GM12878 (cell line): ENCODE data around the gene TEX51. TPM values are rescaled to one million over a fixed set of nuclear protein-coding genes. Genes with fewer than 3 reads are reported as not detected.

Experiments used
- ATF2 ChIP-seq: IDR thresholded peaks from 2 replicates; pipeline ENCODE4 v1.6.1; 2012; ENCODE audit warnings: low read length, inconsistent platforms
- BACH1 ChIP-seq: fragments of 450-650 bp; IDR thresholded peaks from 2 replicates; pipeline ENCODE4 v1.6.1; 2017; ENCODE audit warnings: mild to moderate bottlenecking, borderline replicate concordance
- BHLHE40 ChIP-seq, 2 experiments: fragments of 450-650 bp in 1 of 2; IDR thresholded peaks; 2 replicates each; pipeline ENCODE4 v1.6.1; 2011 to 2017; ENCODE audit warnings: low read depth in 2 of 2, borderline replicate concordance in 1 of 2, improper control_type of control experiment in 1 of 2, low read length in 1 of 2, mild to moderate bottlenecking in 1 of 2
- CEBPB ChIP-seq, 2 experiments: fragments of 150-350 bp in 1 of 2; IDR thresholded peaks; 2 replicates each; pipeline ENCODE4 v1.6.1; 2012 to 2014; ENCODE audit warnings: low read depth in 2 of 2, low read length in 2 of 2, borderline replicate concordance in 1 of 2, inconsistent platforms in 1 of 2
- CHD4 ChIP-seq: fragments of 200-600 bp; sonication (generic); IDR thresholded peaks from 2 replicates; pipeline ENCODE4 v1.6.1; 2016; ENCODE audit warnings: mild to moderate bottlenecking
- EGR1 ChIP-seq, 2 experiments: IDR thresholded peaks; 1 replicate in 1 of 2; 2 replicates in 1 of 2; pipeline ENCODE4 v1.6.1; 2011 to 2012; ENCODE audit warnings: low read depth in 2 of 2, low read length in 2 of 2, borderline replicate concordance in 1 of 2, mild to moderate bottlenecking in 1 of 2, moderate library complexity in 1 of 2
- ELK1 ChIP-seq: IDR thresholded peaks from 2 replicates; pipeline ENCODE4 v1.6.1; 2012; ENCODE audit warnings: low read depth, low read length, improper control_type of control experiment
- MYB ChIP-seq: fragments of 150-350 bp; IDR thresholded peaks from 2 replicates; pipeline ENCODE4 v1.6.1; 2014; ENCODE audit warnings: mild to moderate bottlenecking, low read depth, low read length, borderline replicate concordance
- PML ChIP-seq: IDR thresholded peaks from 2 replicates; pipeline ENCODE4 v1.6.1; 2012; ENCODE audit warnings: low read length, inconsistent platforms
- RUNX3 ChIP-seq: IDR thresholded peaks from 2 replicates; pipeline ENCODE4 v1.6.1; 2012; ENCODE audit warnings: low read length, inconsistent platforms
- TARDBP ChIP-seq: IDR thresholded peaks from 2 replicates; pipeline ENCODE4 v1.6.1; 2016; ENCODE audit warnings: borderline replicate concordance
- ZBTB33 ChIP-seq: fragments of 450-650 bp; IDR thresholded peaks from 2 replicates; pipeline ENCODE4 v1.6.1; 2017; ENCODE audit warnings: mild to moderate bottlenecking
- ZNF622 ChIP-seq: fragments of 450-650 bp; IDR thresholded peaks from 2 replicates; pipeline ENCODE4 v1.6.1; 2017; ENCODE audit warnings: mild to moderate bottlenecking, inconsistent platforms
- polyA plus RNA-seq, 11 experiments: library from polyadenylated mRNA; depleted of rRNA in 4 of 11; unstranded in 6 of 11; stranded (reverse) in 5 of 11; fragments of >200 nt; fragmentation: Nextera tagmentation in 4 of 11; fragmentation: Illumina TruSeq in 1 of 11; extraction: Ambion mirVana in 4 of 11; extraction: Trizol in 1 of 11; gene quantifications; 1 replicate in 1 of 11; 2 replicates in 10 of 11; pipeline versions ENCODE4 v1.2.1 to v1.2.3, GENCODE V29; 2011 to 2016; ENCODE audit warnings: inconsistent platforms in 2 of 11, missing spikeins in 2 of 11, low read depth in 1 of 11
- total RNA-seq, 4 experiments: library from RNA; depleted of rRNA in 3 of 4; stranded (reverse); fragments of >200 nt in 3 of 4; fragmentation: Illumina TruSeq in 1 of 4; extraction: Trizol in 1 of 4; gene quantifications; 2 replicates each; pipeline versions ENCODE4 v1.2.1 to v1.2.3, GENCODE V29; 2013 to 2021

TEX51 gene
- total and polyA plus RNA-seq, 10 of the 15 experiments (the other 5 are each of a cell fraction or from before 2014, with no cell fraction given) = not detected

- TF ChIP-seq ATF2 (no peak), MYB (no peak), TARDBP (no peak), BACH1 (no peak), ZBTB33 (no peak), CHD4 (no peak), ELK1 (no peak), EGR1 (IDR thresholded peaks at IDR 0.05; ENCODE audit: borderline replicate concordance in 1 of 2, low read depth in 2 of 2, low read length in 2 of 2) (no peak), PML (no peak), CEBPB (IDR thresholded peaks at IDR 0.05; ENCODE audit: borderline replicate concordance in 1 of 2, low read depth in 2 of 2, low read length in 2 of 2) (no peak), ZNF622 (no peak), BHLHE40 (IDR thresholded peaks at IDR 0.05; ENCODE audit: borderline replicate concordance in 1 of 2, low read depth in 2 of 2, low read length in 1 of 2) (no peak), RUNX3 (no peak)
Observed at GRCh38 chr2:126946318-126947102, 47.8 kb downstream of the TEX51 start (continued).
